Measurements from ENCODE around the gene TIGD3.

Gene TIGD3

DNA sequence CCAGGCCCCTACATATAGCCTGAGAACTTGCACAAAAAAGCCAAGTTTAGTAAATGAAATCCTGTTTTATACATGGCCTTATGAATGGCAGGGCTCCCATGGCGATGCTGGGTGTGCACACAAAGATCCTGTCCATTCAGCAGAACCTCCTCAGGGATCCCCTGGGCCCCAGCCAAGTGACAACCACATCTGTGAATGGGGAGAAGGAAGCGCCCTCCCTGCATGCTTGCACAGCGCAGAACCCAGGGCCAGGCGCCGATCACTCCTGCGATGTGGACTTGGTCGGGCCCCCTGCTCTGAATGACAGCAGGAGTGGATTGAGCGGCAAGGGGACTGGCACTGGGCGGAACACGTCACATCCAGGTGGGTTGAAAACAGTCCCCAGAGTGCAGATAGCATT, 44.3 kb upstream of the TIGD3 start:
- no peak for DNase-seq (ENCODE audit: low read depth, low spot score)
- ChIA-PET POLR2A (interaction anchor here (1.0 to 1.5 kb wide), 3 partner anchors 8 to 23 kb away, joined by 3 to 8 read pairs (median 4); partner anchors contain the start of gene DPF2), CTCF (interaction anchor here (13.7 to 34.5 kb wide), 2 partner anchors 19 to 27 kb away, joined by 359 to 1993 read pairs; partner anchors contain the start of genes DPF2 and POLA2)
- no peak overlapping the region for H3K4me3 ChIP-seq (ENCODE audit: low read depth, low read length)
- TF ChIP-seq, protein P1, sequence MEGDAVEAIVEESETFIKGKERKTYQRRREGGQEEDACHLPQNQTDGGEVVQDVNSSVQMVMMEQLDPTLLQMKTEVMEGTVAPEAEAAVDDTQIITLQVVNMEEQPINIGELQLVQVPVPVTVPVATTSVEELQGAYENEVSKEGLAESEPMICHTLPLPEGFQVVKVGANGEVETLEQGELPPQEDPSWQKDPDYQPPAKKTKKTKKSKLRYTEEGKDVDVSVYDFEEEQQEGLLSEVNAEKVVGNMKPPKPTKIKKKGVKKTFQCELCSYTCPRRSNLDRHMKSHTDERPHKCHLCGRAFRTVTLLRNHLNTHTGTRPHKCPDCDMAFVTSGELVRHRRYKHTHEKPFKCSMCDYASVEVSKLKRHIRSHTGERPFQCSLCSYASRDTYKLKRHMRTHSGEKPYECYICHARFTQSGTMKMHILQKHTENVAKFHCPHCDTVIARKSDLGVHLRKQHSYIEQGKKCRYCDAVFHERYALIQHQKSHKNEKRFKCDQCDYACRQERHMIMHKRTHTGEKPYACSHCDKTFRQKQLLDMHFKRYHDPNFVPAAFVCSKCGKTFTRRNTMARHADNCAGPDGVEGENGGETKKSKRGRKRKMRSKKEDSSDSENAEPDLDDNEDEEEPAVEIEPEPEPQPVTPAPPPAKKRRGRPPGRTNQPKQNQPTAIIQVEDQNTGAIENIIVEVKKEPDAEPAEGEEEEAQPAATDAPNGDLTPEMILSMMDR (IDR thresholded peaks at IDR 0.05; ENCODE audit: insufficient read depth, low read length, missing control alignments) = no peak

GRCh38 chr11:65310736-65311135, 43.8 kb upstream of the TIGD3 start:
- POLR2A ChIA-PET = interaction anchor here (0.6 to 1.5 kb wide), 6 partner anchors 9 to 126 kb away, joined by 3 to 8 read pairs (median 4); partner anchors contain the start of gene DPF2
- no peak for DNase-seq (ENCODE audit: low read depth, low spot score)
- CTCF ChIA-PET = interaction anchor here (13.7 to 34.5 kb wide), 2 partner anchors 19 to 27 kb away, joined by 359 to 1993 read pairs; partner anchors contain the start of genes DPF2 and POLA2

GRCh38 chr11:65311170-65311678, 43.3 kb upstream of the TIGD3 start:
- no peak for DNase-seq (ENCODE audit: low read depth, low spot score)
- TF ChIP-seq, protein P1 (IDR thresholded peaks at IDR 0.05; ENCODE audit: insufficient read depth, low read length, missing control alignments) = no peak
- ChIA-PET POLR2A (interaction anchor here (0.6 to 1.5 kb wide), 6 partner anchors 9 to 126 kb away, joined by 3 to 8 read pairs (median 4); partner anchors contain the start of gene DPF2), CTCF (interaction anchor here (0.9 to 34.5 kb wide), 3 partner anchors 9 to 28 kb away, joined by 3 to 1993 read pairs (median 359); partner anchors contain the start of genes DPF2 and POLA2)
- H3K4me3 ChIP-seq (ENCODE audit: low read depth, low read length) = no peak overlapping the region

More at GRCh38 chr11:65310736-65311135, 43.8 kb upstream of the TIGD3 start:
- no peak overlapping the region for H3K4me3 ChIP-seq (ENCODE audit: low read depth, low read length)
- TF ChIP-seq, protein P1 (IDR thresholded peaks at IDR 0.05; ENCODE audit: insufficient read depth, low read length, missing control alignments) = no peak

DNA sequence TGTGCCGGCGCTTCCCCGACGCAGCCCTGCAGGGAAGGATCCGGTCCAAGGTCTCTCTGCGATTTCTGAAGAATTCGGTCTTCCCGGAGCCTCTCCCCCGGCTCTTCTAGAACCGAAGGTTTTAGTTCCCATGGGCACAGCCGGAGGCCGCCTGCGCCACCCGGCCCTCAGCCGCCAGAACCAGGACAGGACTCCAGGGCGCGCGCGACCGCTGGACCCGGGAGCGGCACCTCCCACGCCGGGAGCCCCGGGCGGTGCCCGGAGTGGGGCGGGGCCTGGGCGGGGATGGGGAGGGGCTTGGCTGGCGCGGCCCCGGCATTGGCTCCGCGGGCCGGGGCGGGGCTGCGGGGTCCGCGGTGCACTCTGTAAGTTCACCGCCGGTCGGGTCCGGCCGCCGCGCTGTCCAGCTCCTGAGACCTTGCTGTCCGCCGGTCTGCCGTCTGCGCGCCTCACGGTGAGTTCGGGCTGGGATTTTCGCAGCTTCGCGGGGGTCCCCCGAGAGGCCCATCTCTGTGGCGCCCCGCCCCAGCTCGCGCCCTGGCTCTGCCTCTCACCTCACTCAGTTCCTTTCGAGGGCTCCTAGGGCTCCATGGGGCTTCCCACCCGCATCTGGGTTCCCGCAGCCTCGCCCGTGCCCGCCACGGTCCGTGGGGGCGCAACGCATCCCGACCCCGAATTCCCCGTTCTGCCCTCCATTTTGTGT, 39.9 kb upstream of the TIGD3 start, which contains the start of gene CDC42EP2:
Gene CDC42EP2, plus strand, starts transcription at position 366 of the 703 bp plus-strand sequence. CDS start 6,033 bp downstream, outside the sequence.
- ChIA-PET POLR2A (interaction anchor here (1.0 to 4.9 kb wide), 8 partner anchors 14 to 52 kb away, joined by 3 to 54 read pairs (median 3); partner anchors contain the start of gene DPF2), CTCF (interaction anchor here (0.7 to 34.5 kb wide), 19 partner anchors 15 to 158 kb away, joined by 3 to 1993 read pairs (median 5); partner anchors contain the start of genes CAPN1, DPF2, POLA2 and TIGD3)
- TF ChIP-seq, protein P1 (IDR thresholded peaks at IDR 0.05; ENCODE audit: insufficient read depth, low read length, missing control alignments) = no peak
- peak within 1 kb of the TSS; percentile 87 for H3K4me3 ChIP-seq (ENCODE audit: low read depth, low read length)
- DNase-seq (ENCODE audit: low read depth, low spot score) = no peak

GRCh38 chr11:65315204-65315865, 39.2 kb upstream of the TIGD3 start:
- POLR2A ChIA-PET = interaction anchor here (1.0 to 4.9 kb wide), 8 partner anchors 10 to 53 kb away, joined by 3 to 54 read pairs (median 4); partner anchors contain the start of gene DPF2
- H3K4me3 ChIP-seq (ENCODE audit: low read depth, low read length) = peak overlapping the region; percentile 87
- TF ChIP-seq, protein P1 (IDR thresholded peaks at IDR 0.05; ENCODE audit: insufficient read depth, low read length, missing control alignments) = peak; percentile 97
- no peak for DNase-seq (ENCODE audit: low read depth, low spot score)
- CTCF ChIA-PET = interaction anchor here (0.7 to 34.5 kb wide), 21 partner anchors 14 to 301 kb away, joined by 3 to 1993 read pairs (median 4); partner anchors contain the start of genes ARL2, CAPN1, DPF2 and POLA2

All from AG04449 (cell line).